Subcutaneous adipose tissue (tissue), 4 donors: ENCODE results near the gene SUMO3. TPM values are rescaled to one million over a fixed set of nuclear protein-coding genes. Genes with fewer than 3 reads are reported as not detected.

Source experiments
- CTCF ChIP-seq: fragments of 450-650 bp; IDR thresholded peaks from one replicate; pipeline ENCODE4 v1.5.1; 2016; ENCODE audit warnings: low read depth, mild to moderate bottlenecking, control low read depth, antibody characterized with exemption, moderate library complexity
- total RNA-seq, 4 donors: library from RNA; depleted of rRNA; stranded (reverse); fragments of >200 nt; gene quantifications; one replicate each; pipeline ENCODE4 v1.1.0, GENCODE V29; 2016

The SUMO3 gene
- total RNA-seq, 4 donors from 2014 or later, result 41.3 to 77.0 (median 59.4) TPM

- no peak for TF ChIP-seq CTCF
These were observed 4.8 kb upstream of the SUMO3 start for GRCh38 chr21:44822484-44823178.

- TF ChIP-seq CTCF, result no peak
These were observed 3.0 kb upstream of the SUMO3 start for GRCh38 chr21:44820851-44821250.

- no peak for TF ChIP-seq CTCF
These were observed 1.7 kb upstream of the SUMO3 start for GRCh38 chr21:44819283-44820243.

GRCh38 chr21:44818640-44819011 is 764 bp upstream of the SUMO3 start:
- TF ChIP-seq CTCF, result no peak

GRCh38 chr21:44817506-44817880 is 369 bp downstream of the SUMO3 start:
- no peak for TF ChIP-seq CTCF

GRCh38 chr21:44816761-44817505 is 929 bp downstream of the SUMO3 start:
- TF ChIP-seq CTCF, result no peak
